Immature natural killer cell (primary cell): ENCODE data around the gene RAMP3. TPM values are rescaled to one million over a fixed set of nuclear protein-coding genes. Genes with fewer than 3 reads are reported as not detected.

ENCODE experiments used
- DNase-seq, 3 donors: peaks; one replicate each; pipeline ENCODE4 v3.0.0; 2022; ENCODE audit warnings: mixed read lengths in 1 of 3
- H3K27ac Mint-ChIP-seq, 6 donors: one replicate each; pipeline ENCODE4 v1.8.0; 2020; ENCODE audit warnings: mixed read lengths in 6 of 6, mild to moderate bottlenecking in 5 of 6, inconsistent platforms in 4 of 6, moderate library complexity in 3 of 6
- H3K27me3 Mint-ChIP-seq, 3 donors: one replicate each; pipeline ENCODE4 v1.8.0; 2020 to 2021; ENCODE audit warnings: low read depth in 3 of 3, mild to moderate bottlenecking in 3 of 3, mixed read lengths in 3 of 3, moderate library complexity in 3 of 3, inconsistent platforms in 1 of 3
- H3K36me3 Mint-ChIP-seq, 3 donors: one replicate each; pipeline ENCODE4 v1.8.0; 2020; ENCODE audit warnings: mixed read lengths in 3 of 3, inconsistent platforms in 2 of 3, mild to moderate bottlenecking in 2 of 3
- H3K4me1 Mint-ChIP-seq, 2 donors: one replicate each; pipeline ENCODE4 v1.8.0; 2020; ENCODE audit warnings: inconsistent platforms in 2 of 2, mild to moderate bottlenecking in 2 of 2, mixed read lengths in 2 of 2, moderate library complexity in 1 of 2
- H3K4me3 Mint-ChIP-seq, 5 donors: one replicate each; pipeline ENCODE4 v1.8.0; 2020; ENCODE audit warnings: mild to moderate bottlenecking in 5 of 5, mixed read lengths in 5 of 5, inconsistent platforms in 3 of 5, moderate library complexity in 3 of 5
- H3K9me3 Mint-ChIP-seq, 6 donors: one replicate each; pipeline ENCODE4 v1.8.0; 2020; ENCODE audit warnings: mild to moderate bottlenecking in 6 of 6, mixed read lengths in 6 of 6, inconsistent platforms in 4 of 6, moderate library complexity in 3 of 6
- polyA plus RNA-seq, 3 donors: library from polyadenylated mRNA; unstranded; fragments of 300-500 nt; fragmentation: Illumina TruSeq; gene quantifications; one replicate each; pipeline ENCODE4 v1.2.3, GENCODE V29; 2021

The RAMP3 gene
- polyA plus RNA-seq, 3 donors from 2014 or later = not detected

GRCh38 chr7:45181991-45182855 is 24.6 kb downstream of the RAMP3 start:
- no peak for DNase-seq
- Mint-ChIP-seq H3K27me3 (peaks cover 1 to 3% (median 2%) of the 10 kb centered on the region in 3 donors), H3K27ac (no peak overlapping the region), H3K9me3 (no peaks in the 10 kb centered on the region), H3K4me3 (no peak overlapping the region), H3K4me1 (no peaks in the 10 kb centered on the region), H3K36me3 (no peaks in the 10 kb centered on the region)

GRCh38 chr7:45182856-45183710 is 25.5 kb downstream of the RAMP3 start:
- no peak for DNase-seq
- no peaks in the 10 kb centered on the region for H3K9me3 Mint-ChIP-seq
- H3K4me1 Mint-ChIP-seq = no peaks in the 10 kb centered on the region
- no peaks in the 10 kb centered on the region for H3K36me3 Mint-ChIP-seq
- H3K4me3 Mint-ChIP-seq = no peak overlapping the region
- peaks cover 1 to 7% (median 1%) of the 10 kb centered on the region in 3 donors for H3K27me3 Mint-ChIP-seq
- H3K27ac Mint-ChIP-seq = no peak overlapping the region

GRCh38 chr7:45183711-45184210 is 26.2 kb downstream of the RAMP3 start:
- H3K4me3 Mint-ChIP-seq = no peak overlapping the region
- DNase-seq = no peak
- H3K9me3 Mint-ChIP-seq = no peaks in the 10 kb centered on the region

GRCh38 chr7:45184326-45185027 is 26.9 kb downstream of the RAMP3 start:
- peaks cover 0 to 6% (median 1%) of the 10 kb centered on the region in 3 donors for H3K27me3 Mint-ChIP-seq
- no peaks in the 10 kb centered on the region for H3K9me3 Mint-ChIP-seq
- H3K4me3 Mint-ChIP-seq = no peak overlapping the region
- no peak for DNase-seq
- no peak overlapping the region for H3K27ac Mint-ChIP-seq
- no peaks in the 10 kb centered on the region for H3K36me3 Mint-ChIP-seq
- no peaks in the 10 kb centered on the region for H3K4me1 Mint-ChIP-seq

More at GRCh38 chr7:45183711-45184210, 26.2 kb downstream of the RAMP3 start:
- Mint-ChIP-seq H3K36me3 (no peaks in the 10 kb centered on the region), H3K27me3 (peaks cover 0 to 6% (median 1%) of the 10 kb centered on the region in 3 donors), H3K27ac (no peak overlapping the region), H3K4me1 (no peaks in the 10 kb centered on the region)

- no peak overlapping the region for H3K4me3 Mint-ChIP-seq
- H3K4me1 Mint-ChIP-seq = no peaks in the 10 kb centered on the region
- no peak for DNase-seq
- H3K36me3 Mint-ChIP-seq = no peaks in the 10 kb centered on the region
- peaks cover 0 to 6% (median 1%) of the 10 kb centered on the region in 3 donors for H3K27me3 Mint-ChIP-seq
- H3K9me3 Mint-ChIP-seq = no peaks in the 10 kb centered on the region
- no peak overlapping the region for H3K27ac Mint-ChIP-seq
Measured at GRCh38 chr7:45185028-45185863, 27.7 kb downstream of the RAMP3 start.

GRCh38 chr7:45185864-45186250 is 28.3 kb downstream of the RAMP3 start:
- DNase-seq = no peak
- Mint-ChIP-seq H3K9me3 (no peaks in the 10 kb centered on the region), H3K27ac (no peak overlapping the region), H3K27me3 (peaks cover 1 to 6% (median 1%) of the 10 kb centered on the region in 3 donors), H3K36me3 (no peaks in the 10 kb centered on the region), H3K4me3 (no peak overlapping the region), H3K4me1 (no peaks in the 10 kb centered on the region)

GRCh38 chr7:45186261-45186813 is 28.7 kb downstream of the RAMP3 start:
- Mint-ChIP-seq H3K9me3 (no peaks in the 10 kb centered on the region), H3K4me3 (no peak overlapping the region), H3K27me3 (peaks cover 1 to 8% (median 4%) of the 10 kb centered on the region in 3 donors), H3K4me1 (no peaks in the 10 kb centered on the region), H3K27ac (no peak overlapping the region), H3K36me3 (no peaks in the 10 kb centered on the region)
- DNase-seq = no peak

- H3K9me3 Mint-ChIP-seq = peaks cover 0 to 3% (median 0%) of the 10 kb centered on the region in 6 donors
- H3K27me3 Mint-ChIP-seq = peaks cover 1 to 8% (median 4%) of the 10 kb centered on the region in 3 donors
- H3K36me3 Mint-ChIP-seq = no peaks in the 10 kb centered on the region
- H3K4me3 Mint-ChIP-seq = no peak overlapping the region
- DNase-seq = no peak
- no peak overlapping the region for H3K27ac Mint-ChIP-seq
- H3K4me1 Mint-ChIP-seq = no peaks in the 10 kb centered on the region
Measured at GRCh38 chr7:45187089-45187945, 29.7 kb downstream of the RAMP3 start.

GRCh38 chr7:45187946-45188411 is 30.4 kb downstream of the RAMP3 start:
- no peak for DNase-seq
- H3K36me3 Mint-ChIP-seq = no peaks in the 10 kb centered on the region
- no peak overlapping the region for H3K4me3 Mint-ChIP-seq
- H3K4me1 Mint-ChIP-seq = no peaks in the 10 kb centered on the region
- H3K9me3 Mint-ChIP-seq = peaks cover 0 to 3% (median 0%) of the 10 kb centered on the region in 6 donors
- H3K27ac Mint-ChIP-seq = no peak overlapping the region
- peaks cover 4 to 8% (median 5%) of the 10 kb centered on the region in 3 donors for H3K27me3 Mint-ChIP-seq

- Mint-ChIP-seq H3K4me1 (no peaks in the 10 kb centered on the region), H3K9me3 (peaks cover 0 to 3% (median 0%) of the 10 kb centered on the region in 6 donors), H3K36me3 (no peaks in the 10 kb centered on the region), H3K4me3 (no peak overlapping the region), H3K27me3 (peaks cover 4 to 8% (median 5%) of the 10 kb centered on the region in 3 donors), H3K27ac (no peak overlapping the region)
- no peak for DNase-seq
Measured at GRCh38 chr7:45188736-45189135, 31.1 kb downstream of the RAMP3 start.

GRCh38 chr7:45189151-45189970 is 31.8 kb downstream of the RAMP3 start:
- Mint-ChIP-seq H3K4me1 (no peaks in the 10 kb centered on the region), H3K4me3 (no peak overlapping the region), H3K27me3 (peaks cover 4 to 8% (median 5%) of the 10 kb centered on the region in 3 donors), H3K9me3 (peaks cover 0 to 3% (median 0%) of the 10 kb centered on the region in 6 donors), H3K36me3 (no peaks in the 10 kb centered on the region), H3K27ac (no peak overlapping the region)
- DNase-seq = no peak
